ENCODE measurements around the gene NAAA.
"Not testable (repeated sequence)": the region's sequence is repeated elsewhere in the genome, so short reads cannot be mapped to it uniquely, and the experiment has no call there.

Gene NAAA

DNA sequence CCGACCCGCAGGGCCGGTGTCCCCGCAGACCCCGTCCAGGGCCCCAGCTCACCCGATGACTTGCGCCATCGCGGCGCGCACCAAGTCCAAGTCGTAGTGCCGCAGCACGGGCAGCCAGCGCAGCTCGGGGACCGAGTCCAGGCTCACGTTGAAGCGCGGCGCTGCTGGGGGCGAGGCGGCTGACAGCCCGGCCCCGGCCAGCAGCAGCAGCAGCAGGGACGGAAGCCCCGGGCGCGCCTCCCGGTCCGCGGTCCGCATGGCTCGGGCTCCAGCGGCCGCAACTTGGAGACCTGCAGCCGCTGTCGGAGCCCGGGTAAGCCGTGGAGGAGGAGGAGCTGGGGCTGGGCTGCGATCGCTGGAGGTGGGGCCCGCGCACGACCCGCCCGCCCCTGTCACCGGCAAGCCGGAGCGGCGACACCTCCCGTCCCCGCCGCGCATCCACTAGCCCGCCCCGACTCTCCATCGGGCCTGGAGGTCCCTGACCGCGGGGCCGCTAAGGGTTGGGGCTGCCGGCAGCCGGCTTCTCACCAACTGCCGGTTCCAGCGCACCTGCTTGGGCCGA, at the start of gene NAAA:
TSS of gene NAAA (minus strand) at position 322 of the 562 bp plus-strand sequence. CDS start at position 258, 64 bp downstream.
- DNase-seq (ENCODE audit: low read depth in 2 of 2) = peak; percentile 65 to 78

DNA sequence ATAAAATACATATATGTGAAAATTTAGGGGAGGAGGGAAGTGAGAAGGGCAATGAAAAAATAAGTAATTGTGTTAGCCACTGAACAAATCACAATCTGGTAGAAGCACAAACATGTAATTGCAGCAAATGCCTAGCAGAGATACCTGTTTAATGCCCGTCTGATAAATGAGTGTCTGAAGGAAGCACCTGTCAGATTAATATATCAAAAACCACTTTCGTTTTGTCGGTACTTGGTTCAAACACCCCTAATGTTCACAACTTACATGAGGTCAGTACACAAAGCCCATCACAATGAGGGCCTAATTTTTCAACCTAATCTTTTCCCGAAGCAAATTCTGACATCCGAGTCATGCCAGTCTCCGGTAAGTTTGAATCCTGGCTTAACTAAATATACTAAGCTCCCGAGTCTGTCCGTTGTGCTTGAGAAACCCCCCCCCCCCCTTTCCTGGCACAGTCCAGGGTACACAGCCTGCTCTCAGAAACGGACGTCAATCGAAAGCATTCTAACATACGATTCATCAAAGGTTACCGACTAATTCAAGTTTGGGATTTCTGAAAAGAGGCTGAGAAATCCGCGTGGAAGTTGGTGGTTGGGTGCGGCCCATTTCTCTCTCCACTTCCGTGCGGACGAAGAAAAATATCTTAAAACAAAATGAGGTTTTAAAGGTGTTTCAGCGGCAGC, 49.2 kb upstream of the NAAA start:
- no peak for DNase-seq (ENCODE audit: low read depth in 2 of 2)

DNA sequence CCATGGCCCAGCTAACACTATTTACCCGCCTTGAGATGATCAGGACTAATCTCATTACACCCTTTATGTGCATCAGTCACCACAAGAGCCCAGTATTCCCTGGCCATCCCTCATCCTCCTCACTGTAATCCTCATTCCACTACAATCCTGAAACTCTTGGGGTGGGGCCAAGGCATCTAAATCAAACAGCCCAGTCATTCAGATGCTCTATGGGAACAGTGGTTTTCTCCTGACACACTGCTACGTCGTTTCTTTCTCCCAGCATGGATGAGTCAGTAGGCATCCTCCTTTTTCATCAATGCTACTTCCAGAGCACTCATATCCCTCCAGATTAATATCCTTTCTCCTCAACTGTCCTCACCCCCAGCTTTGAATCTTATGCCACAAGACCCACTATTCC, 44.3 kb upstream of the NAAA start:
- no peak for DNase-seq (ENCODE audit: low read depth in 2 of 2)

DNA sequence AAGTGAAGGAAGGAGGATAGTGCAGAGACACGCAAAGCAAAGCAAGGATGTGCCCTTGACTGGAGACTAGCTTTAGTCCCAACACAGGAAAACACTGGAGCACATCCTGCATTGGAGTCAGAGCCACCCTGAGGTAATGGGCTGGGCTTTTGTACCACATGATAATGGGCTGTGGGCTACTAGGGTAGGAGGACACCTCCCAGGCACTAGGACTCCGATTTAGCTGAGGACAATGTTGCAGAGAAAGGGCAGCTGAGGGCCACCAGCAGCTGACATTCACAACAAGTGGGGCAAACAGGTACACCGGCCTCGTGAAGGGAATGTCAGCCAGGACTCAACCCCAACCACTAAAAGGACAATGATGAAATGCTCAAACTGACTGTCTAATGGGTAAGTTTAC, 39.8 kb upstream of the NAAA start:
- no peak for DNase-seq (ENCODE audit: low read depth in 2 of 2)

DNA sequence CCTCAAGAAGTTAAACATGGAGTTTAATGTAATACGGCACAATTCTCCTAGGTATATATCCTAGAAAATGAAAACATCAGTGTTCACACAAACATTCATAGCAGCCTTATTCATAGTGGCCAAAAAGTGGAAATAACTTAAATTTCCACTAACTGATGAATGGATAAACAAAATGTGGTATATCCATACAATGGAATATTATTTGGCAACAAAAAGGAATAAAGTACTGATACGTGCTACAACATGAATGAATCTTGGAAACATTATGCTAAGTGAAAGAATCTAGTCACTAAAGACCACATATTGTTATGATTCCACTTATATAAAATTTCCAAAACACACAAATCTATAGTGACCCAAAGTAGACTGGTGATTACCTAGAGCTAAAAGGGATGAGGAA, 35.4 kb upstream of the NAAA start:
- DNase-seq (ENCODE audit: low read depth in 2 of 2) = no peak

DNA sequence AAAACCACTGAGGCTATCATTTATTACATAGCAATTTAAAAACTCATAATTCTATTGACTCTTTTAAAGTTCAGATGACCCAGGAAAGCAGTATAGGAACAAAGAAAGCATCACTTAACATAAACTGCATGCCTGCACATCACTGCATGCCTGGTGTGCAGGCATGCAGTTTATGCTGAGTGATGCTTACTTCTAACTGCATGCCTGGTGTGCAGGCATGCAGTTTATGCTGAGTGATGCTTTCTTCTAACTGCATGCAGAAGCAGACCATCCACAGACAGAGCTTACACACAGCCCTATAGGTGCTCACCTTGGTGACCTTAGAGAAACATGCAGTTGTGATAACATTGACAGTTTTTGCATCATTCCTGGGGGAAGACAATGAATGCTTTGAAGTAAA, 33.0 kb upstream of the NAAA start:
- no peak for DNase-seq (ENCODE audit: low read depth in 2 of 2)

DNA sequence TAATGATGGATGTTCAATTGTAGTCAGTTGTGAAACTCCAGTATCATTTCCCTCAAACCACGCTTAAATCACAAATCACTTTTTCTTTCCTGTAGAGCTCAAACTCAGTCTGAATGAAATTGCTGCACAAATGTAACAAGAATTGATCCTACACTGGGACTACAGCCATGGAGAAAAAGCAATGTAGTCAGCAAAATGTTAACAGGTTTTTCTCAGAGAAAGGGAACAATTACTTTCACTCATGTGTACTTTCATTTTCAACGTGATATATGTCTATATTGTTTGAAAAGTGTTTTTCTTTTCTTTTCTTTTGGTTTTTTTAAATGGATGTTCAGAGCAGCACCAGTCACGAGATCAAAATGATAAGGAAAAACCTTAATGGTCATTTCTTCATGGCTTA, 27.3 kb upstream of the NAAA start:
- no peak for DNase-seq (ENCODE audit: low read depth in 2 of 2)

DNA sequence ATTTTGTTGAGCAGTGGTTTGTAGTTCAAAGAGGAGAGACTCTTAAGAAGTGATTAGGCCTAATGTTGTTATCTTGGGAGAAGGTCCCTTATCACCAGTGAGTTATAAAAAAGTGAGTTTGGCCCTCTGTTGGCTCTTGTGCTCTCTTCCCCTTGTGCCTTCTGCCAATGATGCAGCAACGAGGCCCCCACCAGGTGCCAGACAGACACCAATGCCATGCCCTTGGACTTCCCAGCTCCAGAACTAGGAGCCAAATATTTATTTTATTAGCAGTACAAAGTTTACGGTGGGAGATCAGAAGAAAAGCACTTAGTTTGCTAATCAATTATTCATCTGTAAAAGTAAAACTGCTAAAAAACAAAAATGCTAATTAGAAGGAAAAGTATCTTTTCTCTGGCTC, 22.7 kb upstream of the NAAA start:
- DNase-seq (ENCODE audit: low read depth in 2 of 2) = no peak

DNA sequence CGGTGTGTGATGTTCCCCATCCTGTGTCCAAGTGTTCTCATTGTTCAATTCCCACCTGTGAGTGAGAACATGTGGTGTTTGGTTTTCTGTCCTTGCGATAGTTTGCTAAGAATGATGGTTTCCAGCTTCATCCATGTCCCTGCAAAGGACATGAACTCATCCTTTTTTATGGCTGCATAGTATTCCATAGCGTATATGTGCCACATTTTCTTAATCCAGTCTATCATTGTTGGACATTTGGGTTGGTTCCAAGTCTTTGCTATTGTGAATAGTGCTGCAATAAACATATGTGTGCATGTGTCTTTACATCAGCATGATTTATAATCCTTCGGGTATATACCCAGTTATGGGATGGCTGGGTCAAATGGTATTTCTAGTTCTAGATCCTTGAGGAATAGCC, 21.3 kb upstream of the NAAA start:
- DNase-seq (ENCODE audit: low read depth in 2 of 2) = not testable (repeated sequence)

DNA sequence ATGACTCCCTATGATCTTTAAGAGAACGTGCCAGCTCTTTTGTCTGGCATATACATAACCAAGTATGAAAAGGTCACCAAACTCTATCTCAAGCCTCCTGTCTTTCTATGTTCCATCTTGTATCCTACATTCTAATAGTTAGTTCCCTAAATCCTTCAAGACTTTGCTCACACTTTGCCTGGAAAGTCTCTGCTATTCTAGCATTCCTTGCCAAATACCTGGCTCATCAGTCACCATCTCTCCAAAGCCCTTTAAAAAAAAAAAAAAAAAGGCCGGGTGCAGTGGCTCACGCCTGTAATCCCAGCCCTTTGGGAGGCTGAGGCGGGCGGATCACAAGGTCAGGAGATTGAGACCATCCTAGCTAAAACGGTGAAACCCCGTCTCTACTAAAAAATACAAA, 17.7 kb upstream of the NAAA start:
- DNase-seq (ENCODE audit: low read depth in 2 of 2) = not testable (repeated sequence)

DNA sequence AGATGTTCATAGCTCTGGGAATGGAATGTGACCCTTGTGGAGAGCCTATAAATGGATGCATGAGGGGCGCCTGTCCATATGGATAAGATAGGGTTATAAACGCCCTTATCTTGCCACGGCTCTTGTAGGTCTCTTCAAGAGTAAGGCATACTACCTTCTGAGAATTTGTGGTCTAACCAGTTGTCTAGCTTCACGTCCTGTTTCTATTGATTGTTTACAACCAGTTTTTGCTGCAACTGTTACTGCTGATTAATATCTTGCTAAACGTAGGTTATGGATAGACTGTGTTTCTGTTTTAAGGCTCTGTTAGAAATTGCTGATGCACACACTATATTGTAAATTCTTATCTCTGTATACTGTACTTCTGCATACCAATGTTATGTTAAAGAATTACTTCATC, 14.0 kb upstream of the NAAA start:
- DNase-seq (ENCODE audit: low read depth in 2 of 2) = not testable (repeated sequence)

DNA sequence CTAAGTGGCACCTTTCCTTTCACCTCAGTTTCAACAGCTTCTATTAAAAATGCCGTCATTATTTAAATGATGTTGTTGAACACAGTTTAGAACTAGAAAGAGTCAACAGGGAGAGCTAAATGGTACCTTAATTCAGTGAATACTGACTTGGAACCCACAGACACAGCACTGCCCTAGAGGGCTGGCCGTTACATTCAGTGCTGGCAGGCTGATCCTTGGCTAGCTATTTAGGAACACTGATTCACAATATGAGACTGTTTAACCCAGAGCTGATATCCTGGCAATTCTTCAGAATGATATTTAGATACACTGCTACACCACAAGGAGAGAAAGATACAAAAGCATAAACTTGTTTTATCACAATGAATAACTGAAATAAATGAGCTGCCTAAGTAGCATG, 12.7 kb upstream of the NAAA start:
- DNase-seq (ENCODE audit: low read depth in 2 of 2) = no peak

DNA sequence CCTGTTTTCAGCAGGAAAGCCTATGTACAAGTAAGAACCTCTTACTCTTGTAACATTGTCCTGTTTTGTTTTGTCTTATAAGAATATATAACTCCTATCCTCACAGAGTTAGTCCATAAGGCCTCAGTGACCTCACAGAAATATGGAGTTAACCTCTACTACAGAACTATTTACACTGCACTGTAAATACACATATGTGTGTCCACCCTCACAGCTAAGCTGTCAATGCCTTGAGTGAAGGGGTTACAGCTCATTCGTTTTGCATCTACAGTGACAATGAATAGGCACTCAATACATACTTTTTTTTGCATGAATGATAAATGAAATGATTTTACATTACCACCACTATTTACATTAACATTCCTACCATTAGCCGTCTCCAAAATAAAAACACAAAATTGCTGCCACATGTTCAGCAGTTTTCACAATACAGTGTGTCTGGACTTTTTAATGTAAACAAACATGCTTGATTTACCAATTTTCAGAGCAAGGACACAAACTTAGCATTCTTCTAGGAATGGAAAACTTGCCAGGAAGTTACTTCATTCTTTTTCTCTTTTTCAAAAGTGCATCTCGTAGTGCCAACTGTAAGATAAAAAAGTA, 9.5 kb upstream of the NAAA start:
- DNase-seq (ENCODE audit: low read depth in 2 of 2) = no peak

DNA sequence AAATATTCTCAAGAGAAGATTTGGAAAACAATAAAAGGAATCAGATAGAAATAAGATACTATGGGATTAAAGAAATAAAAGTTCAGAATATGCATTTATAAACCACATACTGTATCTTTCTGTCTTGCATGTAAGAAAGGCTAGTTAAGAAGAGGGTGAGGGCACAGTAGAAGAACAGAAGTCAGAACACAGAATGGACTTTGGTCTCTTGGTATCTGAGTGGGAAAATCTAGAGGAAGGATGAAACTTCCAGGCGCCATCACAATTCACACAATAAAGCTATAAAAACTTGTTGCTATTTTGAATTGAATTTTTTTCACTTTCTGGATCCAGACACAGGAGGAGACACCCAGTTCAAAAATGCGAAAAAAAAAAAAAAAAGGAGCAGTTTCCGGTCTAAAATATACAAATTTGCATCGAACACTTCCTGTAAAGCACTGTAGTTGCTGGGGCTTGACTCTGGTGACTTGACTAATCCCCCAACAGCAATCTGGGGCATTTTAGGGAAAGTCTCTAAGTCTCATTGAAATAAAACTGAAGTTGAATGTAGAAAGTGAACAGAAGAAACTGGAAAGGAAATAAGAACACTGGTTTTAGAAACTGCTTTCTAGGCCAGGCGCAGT, 8.1 kb upstream of the NAAA start:
- no peak for DNase-seq (ENCODE audit: low read depth in 2 of 2)

DNA sequence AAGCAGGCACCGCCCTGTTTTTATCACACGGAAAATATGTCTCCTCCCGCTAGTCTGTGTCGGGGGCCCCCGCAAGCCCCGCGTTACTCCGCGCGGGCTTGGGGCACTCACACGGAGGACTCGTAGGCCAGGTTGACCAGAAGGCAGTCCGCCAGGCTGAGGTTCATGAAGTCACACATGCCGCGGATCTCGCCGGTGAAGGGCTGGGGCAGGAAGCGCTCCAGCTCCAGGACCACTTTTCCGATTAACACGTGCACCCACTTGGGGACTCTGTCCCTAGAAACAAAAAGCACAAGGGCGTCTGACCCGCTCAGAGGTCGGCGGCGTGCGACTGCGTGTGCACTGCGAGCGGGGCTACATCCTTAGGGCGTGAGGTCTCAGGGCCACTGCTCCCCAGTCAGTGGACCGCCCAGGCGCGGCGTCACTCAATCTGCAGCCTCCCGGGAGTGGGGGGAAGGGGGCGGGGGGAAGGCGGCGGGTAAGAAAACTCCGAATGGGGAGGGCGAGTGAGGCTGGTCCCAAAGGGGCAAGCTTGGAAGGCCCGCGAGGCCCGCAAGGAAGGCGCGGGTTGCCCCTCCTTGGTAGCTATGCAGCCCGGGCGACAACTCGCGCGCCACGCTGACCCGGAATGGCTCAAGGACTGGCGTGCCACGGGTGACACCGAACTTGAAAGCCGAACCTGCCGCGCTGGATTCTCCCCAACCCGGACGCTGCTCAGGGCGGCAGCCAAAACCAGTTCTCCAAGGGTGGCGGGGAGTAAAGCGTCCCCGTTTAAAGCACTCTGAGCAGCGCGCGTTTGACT, 722 bp downstream of the NAAA start:
- peak; percentile 55 to 75 for DNase-seq (ENCODE audit: low read depth in 2 of 2)

DNA sequence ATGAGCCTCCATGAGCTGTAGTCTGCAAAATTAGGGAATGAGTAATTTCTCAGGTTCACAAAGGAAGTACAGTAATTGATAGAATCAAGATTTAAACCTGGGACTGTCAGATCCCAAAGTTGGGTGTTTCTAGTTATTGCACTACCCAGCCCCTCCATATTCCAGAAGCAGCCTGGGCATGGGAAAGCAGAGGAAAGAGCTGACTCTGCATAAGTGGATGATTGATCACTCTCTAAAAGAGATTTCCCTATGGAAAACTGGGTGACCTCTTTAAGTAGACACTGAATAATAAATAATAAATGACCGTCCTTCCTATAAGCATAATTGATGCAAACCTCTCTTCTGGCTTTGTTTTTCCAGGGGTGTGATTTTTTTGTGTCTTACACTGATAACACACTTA, 5.2 kb downstream of the NAAA start:
- DNase-seq (ENCODE audit: low read depth in 2 of 2) = no peak

DNA sequence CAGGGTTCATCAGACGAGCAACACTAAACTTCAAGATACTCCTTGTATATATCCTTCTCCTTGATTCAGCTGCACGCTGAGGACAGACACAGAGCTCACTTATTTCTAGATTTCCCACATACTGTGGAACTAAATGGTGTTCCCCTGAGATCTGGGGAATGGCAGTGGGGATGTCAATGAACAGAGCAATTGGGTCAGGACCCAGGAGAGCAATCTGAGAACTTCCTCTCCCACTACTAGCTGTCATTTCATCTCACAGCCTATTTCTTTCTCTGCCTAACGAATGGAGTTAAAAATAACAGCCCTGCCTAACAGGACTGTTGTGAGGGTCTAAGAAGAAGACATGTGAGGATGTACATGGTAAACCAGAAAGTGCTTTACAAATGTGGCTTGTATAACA, 10.7 kb downstream of the NAAA start:
- no peak for DNase-seq (ENCODE audit: low read depth in 2 of 2)

DNA sequence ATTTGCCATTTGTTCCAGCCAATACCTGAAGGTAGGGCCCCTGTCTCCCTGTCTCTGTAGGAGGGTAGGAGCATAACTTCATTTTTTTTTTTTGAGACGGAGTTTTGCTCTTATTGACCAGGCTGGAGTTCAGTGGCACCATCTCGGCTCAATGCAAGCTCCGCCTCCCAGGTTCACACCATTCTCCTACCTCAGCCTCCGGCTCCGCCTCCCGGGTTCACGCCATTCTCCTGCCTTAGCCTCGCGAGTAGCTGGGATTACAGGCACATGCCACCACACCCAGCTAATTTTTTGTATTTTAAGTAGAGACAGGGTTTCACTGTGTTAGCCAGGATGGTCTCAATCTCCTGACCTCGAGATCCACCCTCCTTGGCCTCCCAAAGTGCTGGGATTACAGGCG, 15.9 kb downstream of the NAAA start:
- DNase-seq (ENCODE audit: low read depth in 2 of 2) = not testable (repeated sequence)

DNA sequence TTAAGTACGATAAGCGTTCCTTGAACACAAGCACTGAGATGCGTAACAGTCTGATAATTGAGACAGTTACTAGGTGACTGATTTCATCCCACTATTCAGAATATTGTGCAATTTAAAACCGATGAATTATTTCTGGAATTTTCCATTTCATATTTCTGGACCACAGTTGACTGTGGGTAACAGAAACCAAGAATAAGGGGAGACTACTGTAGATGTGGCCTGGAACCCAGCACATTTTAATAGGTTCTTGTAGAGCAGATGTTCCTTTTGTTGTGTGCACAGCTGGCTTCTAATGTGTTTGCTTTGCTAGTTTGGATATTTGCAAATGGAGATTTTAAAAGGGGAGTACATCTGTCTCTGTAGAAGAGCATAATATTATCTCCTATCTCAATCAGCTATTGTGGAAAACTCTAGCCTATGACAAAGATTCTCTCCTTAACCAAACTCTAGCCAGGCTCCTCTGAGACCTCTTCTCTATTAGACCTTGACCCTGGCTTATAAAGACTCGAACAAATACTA, 16.4 kb downstream of the NAAA start:
- DNase-seq (ENCODE audit: low read depth in 2 of 2) = no peak

DNA sequence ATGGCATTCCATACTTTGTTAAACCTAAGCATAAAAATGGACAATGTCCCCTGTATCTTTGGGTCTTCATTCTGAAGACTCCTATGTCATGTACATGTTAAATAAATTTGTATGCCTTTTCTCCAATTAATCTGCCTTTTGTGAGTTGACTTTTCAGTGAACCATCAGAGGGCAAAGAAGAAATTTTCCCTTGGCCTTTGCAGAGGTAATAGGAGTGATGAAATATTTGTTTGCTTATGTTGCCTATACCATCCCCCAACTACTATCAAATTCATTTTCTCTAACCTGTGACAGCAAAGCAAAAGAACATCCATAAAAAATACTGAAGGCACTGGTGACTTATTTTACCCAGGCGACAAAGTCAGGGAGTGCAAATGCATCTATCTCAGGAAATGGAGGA, 18.2 kb downstream of the NAAA start:
- DNase-seq (ENCODE audit: low read depth in 2 of 2) = no peak

DNA sequence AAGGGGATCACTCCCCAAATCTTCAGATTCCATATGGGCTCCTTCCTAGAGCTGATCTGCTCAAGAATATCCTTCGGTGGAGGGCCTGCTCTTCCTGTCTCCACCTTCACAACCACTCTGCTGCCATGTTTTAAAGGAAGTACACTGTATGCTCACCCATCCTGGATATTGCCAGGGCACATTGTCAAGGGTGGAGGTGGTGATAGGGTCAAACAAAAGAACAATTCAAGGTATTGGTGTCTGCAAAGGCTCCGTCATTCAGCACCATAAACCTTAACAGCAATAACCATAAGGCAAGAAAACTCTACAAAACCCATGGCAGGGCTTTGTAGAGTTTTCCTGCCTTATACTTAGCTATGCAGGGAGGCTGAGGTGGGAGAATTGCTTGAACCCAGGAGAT, 18.9 kb downstream of the NAAA start:
- DNase-seq (ENCODE audit: low read depth in 2 of 2) = no peak

DNA sequence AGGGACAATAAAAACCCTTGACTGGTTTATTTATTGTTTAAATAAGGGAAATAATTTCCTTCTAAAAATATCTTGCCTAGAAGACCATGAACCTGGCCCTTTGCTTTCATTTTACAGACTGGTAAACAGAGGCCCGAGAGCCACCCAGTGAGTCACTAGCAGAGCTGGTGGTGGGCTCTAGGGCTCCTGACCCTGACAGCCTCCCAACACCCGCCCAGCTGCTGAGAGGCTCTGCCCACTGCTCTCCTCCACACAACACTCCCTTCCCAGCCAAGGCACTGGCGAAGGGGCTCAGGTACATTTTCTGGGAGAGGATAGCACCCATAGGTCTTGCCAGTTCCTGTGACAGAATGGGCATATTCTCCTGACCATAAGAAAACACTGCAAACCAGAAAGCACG, 20.5 kb downstream of the NAAA start:
- no peak for DNase-seq (ENCODE audit: low read depth in 2 of 2)
